Measurements from ENCODE around the gene C2orf80. TPM values are rescaled to one million over a fixed set of nuclear protein-coding genes. Genes with fewer than 3 reads are reported as not detected.

C2orf80 gene
- total and polyA plus RNA-seq, 9 of the 15 experiments (the other 6 are each of a cell fraction or from before 2014, with no cell fraction given): not detected

- DNase-seq (ENCODE audit: extremely low read depth in 1 of 4, low spot score in 3 of 4): no peak
- no peaks in the 10 kb centered on the region for H3K4me1 ChIP-seq (replicated peaks in 1 of 2; ENCODE audit: control insufficient read depth in 2 of 2, insufficient read depth in 2 of 2, low read length in 2 of 2)
- ChIA-PET CTCF (ENCODE audit: low intra/inter-chr PET ratio) (no interaction called here), POLR2A (no interaction called here)
- intact Hi-C loops (cut with micrococcal nuclease) (no loop called here), in situ Hi-C loops (cut with MboI) (no loop called here)
- H3K4me2 ChIP-seq (ENCODE audit: insufficient read depth, low read length): no peak overlapping the region
- no peaks in the 10 kb centered on the region for H3K9me1 ChIP-seq (ENCODE audit: control insufficient read depth, insufficient read depth, low read length)
- H4K20me1 ChIP-seq (replicated peaks; ENCODE audit: control insufficient read depth, insufficient read depth, low read length): no peaks in the 10 kb centered on the region
- no peak overlapping the region for H3K27ac ChIP-seq (ENCODE audit: extremely low read depth, low read depth, low read length)
- H3K9ac ChIP-seq (ENCODE audit: insufficient read depth in 1 of 2, low read depth in 2 of 2, low read length in 2 of 2): no peak overlapping the region
- FAIRE-seq: no peak
- ATAC-seq: no peak
- no peaks in the 10 kb centered on the region for H3K27me3 ChIP-seq (ENCODE audit: control insufficient read depth in 2 of 2, insufficient read depth in 2 of 2, low read length in 2 of 2)
- no peaks in the 10 kb centered on the region for H3K79me2 ChIP-seq (ENCODE audit: control insufficient read depth, insufficient read depth, low read length)
- no peak for TF ChIP-seq FOXP1 (CRISPR knock-in tag; IDR thresholded peaks at IDR 0.05)
- no peak for TF ChIP-seq DMBX1 (CRISPR knock-in tag; IDR thresholded peaks at IDR 0.05; ENCODE audit: borderline replicate concordance)
- TF ChIP-seq FOSL1 (tag; conservative IDR thresholded peaks at IDR 0.05): peak; percentile 38; the same call in 1 of the 2 replicates
- peak in 1 of 2 experiments; percentile 51 for TF ChIP-seq AFF1 (IDR thresholded peaks at IDR 0.05; ENCODE audit: low read depth in 1 of 2, partially characterized antibody in 2 of 2)
- no peak overlapping the region for H2AFZ ChIP-seq (ENCODE audit: low read depth, low read length)
- no peaks in the 10 kb centered on the region for H3K9me3 ChIP-seq (replicated peaks; ENCODE audit: control insufficient read depth, insufficient read depth, low read depth, low read length)
- H3K36me3 ChIP-seq (ENCODE audit: control insufficient read depth, insufficient read depth, low read length): no peaks in the 10 kb centered on the region
- no TSS peak for BruUV-seq (replicated peaks)
- no peak overlapping the region for H3K4me3 ChIP-seq
Observed at GRCh38 chr2:208153156-208153555, 36.7 kb downstream of the C2orf80 start.

All from K562 (cell line).